ENCODE results near the gene TTC31.
"Not testable (repeated sequence)": the region's sequence is repeated elsewhere in the genome, so short reads cannot be mapped to it uniquely, and the experiment has no call there.

Gene TTC31

DNA sequence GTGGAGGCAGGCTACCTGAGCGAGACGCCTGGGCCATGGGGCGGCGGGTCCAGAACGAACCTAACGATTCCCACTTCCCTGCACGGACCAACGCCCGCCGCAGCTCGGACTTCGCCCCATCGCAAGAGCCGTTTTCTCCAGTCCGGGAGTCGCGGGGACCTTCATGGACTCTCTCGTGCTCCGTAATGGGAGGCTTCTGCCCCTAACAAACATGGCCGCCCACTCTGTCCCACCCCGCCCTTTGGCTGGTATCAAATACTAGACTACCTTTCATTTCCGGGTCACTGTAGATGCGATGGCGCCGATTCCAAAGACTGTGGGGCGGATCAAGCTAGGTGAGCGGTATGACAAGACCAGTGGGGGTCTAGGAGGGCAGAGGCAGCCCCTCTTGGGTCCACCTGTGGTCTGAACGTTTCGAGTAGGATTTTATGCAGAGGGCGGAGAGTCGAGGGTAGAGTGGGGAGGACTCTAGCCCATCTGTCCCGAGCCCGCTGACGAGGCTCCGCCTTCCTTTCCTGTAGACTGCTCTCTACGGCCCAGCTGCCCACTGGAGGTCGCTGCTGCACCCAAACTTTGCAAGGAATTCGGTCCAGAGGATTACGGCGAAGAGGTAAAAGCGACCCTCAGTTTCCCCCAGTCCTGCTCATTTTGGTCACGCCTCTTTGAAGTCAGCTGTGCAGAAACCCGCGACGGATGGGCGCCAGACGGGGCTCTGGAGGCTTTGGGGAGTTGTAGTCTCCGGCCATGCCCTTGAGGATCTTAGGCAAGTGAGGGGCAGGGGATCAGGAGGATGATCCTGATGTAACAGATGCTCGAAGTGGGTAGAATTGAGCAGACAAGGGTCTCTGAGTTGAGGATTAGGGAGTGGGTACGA is at the start of gene TTC31, which contains the start of gene CCDC142:
Gene TTC31, plus strand, starts transcription at position 281 of the 874 bp plus-strand sequence. Its CDS starts 15 bp downstream, at position 296.
Gene CCDC142, minus strand, starts transcription at position 198 of the 874 bp plus-strand sequence. Its CDS starts 161 bp downstream, at position 37.
- peak; percentile 94 for DNase-seq

DNA sequence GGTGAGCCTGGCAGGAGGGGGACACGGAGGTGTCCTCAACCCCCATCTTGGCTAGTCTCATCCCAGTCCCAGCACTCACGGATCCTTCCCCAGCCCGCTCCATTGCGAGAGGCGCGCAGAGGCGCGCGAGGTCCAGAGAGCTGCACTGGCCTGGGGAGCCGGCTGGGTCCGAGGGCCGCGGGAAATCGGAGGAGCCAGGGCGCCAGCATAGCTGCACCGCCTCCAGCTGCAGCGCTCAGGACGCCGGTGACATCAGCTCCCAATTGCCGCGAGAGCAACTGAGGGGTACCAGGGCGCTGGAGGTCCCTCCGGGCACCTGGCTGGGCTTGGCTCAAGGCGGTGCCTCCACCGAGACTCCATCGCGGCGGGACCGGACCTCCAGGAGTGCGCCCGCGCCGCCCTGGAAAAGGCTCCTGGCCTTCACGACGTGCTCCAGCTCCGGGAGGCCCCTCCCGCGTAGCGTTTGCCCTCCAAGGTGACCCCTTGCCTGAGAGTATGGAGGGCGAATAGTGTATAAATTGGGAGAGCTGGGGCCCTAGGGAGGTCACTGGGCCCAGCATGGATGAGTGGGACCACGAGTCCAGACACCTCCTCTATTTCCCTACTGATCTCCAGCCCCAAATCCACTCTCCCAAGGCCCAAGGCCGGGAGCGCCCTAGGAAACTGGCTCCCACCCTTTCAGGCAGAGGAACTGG is 46.6 kb upstream of the TTC31 start:
- DNase-seq = no peak

DNA sequence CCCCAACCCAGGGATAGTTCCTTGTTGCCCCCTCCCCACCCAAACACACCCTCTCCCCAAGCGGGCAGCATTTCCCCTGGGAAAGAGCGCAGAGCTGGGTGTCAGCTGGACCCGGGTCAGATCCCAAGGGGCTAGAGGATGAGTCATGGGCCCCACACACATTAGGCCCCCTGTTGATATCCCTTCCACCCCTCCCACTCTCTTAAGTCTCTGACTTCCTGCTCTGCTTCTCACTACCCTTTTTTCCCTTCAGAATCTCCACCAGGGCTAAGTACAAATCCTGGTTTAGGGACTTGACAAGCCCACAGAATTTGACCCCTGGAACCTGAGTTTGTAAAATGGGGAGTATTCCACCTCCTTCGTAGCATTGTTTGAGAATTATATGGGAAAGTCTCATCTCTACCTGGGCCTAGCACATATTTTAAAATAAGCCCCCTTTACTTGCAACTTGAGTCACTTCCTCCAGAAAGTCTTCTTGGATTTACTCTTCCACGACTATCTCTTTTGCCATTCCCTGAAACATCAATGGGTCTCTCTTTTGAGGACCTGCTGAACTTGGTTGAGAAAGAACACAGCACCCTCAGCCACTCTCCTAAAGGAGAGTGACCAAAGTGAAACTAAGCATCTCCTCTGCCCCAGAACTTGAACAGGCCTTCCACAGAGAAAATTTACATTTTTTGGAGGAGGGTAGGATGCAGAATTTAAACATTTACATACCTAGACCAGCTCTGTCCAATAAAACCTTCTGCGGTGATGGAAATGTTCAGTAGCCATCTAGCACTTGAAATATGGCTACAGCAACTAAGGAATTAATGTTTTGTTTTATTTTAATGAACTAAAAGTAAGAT is 45.8 kb upstream of the TTC31 start:
- DNase-seq = no peak

DNA sequence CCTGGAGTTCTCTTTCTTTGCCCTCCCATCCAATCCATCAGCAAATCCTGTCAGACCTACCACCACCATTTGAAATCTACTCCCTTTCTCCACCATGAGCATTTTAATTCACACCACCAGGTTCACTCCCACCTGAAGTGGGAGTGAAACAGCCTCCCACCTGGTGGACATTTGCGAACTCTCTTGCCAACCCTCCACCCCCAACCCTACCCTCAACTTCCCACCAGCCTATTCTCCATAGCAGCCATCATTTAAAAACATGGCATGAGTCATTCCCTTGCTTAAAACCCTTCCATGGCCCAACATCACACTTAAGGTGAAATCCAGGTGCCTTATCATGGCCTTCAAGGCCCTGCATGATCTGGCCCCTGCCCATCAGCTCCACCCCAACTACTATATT is 44.6 kb upstream of the TTC31 start:
- DNase-seq = no peak

DNA sequence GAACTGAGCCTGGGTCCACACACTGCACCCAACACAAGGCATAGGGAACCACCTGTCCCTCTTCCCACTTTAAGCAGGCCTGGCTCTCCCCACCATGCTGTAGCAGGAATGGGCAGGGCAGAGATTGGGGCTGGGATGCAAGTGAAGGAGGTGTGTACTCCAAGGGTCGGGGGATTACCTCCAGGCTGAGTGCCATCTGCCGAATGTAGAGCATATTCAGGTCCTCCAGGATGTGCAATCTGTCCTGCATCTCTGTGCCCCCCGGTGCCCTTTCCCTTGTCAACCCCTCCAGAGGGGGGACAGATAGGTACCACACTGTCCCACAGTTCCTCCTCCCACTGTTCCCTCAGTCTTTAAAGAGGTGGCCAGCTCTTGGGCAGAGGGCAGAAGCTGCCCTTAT is 43.5 kb upstream of the TTC31 start:
- no peak for DNase-seq

DNA sequence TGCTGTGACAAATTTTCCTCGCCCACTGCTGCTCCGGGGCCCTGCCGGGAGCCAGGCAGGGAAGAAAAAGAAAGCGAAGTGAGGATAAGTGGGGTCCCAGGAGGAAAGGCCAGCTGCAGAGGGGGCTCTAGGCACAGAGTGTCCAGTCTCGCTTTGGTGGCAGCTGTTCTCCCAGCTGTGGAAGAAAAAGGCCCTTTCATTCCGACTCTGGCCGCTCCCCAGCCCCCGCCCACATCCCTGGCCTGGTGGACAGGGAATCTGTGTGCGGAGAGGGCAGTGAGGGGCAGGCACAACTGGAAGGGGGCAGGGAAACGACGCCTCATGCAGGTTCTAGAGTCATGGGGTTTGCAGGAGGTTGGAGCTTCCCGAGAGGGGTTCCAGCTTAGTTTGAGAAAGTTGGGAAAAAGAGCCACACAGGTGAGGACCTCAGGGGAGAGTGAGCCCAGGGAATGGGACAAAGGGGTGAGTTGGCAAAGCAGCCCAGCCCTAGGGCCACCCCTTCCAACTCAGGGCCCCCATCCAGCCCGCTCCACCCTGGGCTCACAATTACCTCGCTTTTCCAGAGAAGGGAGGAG is 43.0 kb upstream of the TTC31 start:
- peak; percentile 60 for DNase-seq

DNA sequence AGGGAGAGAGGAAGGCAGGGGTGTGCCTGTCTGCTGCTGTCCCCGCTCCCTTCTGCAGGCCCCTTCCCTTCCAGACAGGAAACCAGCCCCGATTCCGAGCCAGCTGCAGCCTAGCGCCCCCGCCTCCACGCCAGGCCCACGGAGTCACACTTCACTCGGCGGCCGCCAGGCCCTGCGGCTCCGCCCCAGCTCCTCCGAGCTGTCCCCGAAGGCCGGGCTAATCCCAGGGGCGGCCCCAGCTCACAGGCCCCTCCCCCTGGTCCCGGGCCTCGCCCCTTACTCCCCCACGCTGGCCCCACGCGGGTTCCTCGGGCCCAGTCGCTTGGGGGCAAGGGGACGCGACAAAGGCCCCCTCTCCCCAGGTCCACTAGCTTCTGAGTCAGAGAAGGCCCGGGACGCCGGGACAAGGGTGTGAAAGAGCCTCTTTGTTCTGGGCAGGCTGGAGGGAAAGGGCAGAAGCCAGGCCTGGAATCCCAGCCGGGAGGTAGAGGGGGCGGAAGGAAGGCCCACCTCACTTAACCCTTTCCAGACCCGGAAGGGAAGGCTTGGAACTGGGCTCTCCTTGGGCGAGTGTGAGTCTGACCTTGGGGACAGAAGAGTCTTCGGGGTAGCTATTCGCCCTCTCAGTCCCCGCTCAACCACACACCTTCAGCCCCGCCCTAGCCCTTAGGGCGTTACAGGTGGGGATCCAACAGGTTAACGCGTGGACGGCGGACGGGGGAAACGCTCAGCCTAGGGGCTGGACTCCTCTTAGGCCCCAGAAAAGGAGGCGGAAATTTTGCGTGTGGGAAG is 42.3 kb upstream of the TTC31 start:
- DNase-seq = peak; percentile 81

DNA sequence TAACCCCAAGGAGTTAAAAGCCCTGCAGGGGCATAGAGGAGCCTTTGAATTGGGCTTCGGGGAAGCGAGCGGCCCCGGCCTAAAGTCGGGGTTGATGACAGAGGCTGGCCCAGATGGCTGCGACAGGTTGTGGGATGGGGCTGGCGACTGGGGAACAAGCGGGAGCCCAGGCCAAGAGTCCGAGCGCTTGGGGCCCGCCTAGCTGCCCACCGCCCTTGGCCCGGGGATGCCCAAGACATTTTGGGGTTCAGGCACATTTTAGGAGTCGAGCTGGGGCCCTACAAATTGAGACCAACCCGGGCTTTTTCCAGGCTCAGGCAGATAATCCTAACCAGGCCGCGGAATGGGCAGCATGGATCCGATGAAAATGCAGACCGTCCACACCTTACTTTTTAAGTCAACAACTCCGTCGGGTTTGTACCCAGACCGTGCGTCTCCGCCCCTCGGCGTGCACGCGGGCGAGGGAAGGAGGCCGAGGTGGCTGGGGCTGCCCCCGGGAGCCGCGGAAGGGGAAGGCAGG is 41.7 kb upstream of the TTC31 start:
- DNase-seq = no peak

DNA sequence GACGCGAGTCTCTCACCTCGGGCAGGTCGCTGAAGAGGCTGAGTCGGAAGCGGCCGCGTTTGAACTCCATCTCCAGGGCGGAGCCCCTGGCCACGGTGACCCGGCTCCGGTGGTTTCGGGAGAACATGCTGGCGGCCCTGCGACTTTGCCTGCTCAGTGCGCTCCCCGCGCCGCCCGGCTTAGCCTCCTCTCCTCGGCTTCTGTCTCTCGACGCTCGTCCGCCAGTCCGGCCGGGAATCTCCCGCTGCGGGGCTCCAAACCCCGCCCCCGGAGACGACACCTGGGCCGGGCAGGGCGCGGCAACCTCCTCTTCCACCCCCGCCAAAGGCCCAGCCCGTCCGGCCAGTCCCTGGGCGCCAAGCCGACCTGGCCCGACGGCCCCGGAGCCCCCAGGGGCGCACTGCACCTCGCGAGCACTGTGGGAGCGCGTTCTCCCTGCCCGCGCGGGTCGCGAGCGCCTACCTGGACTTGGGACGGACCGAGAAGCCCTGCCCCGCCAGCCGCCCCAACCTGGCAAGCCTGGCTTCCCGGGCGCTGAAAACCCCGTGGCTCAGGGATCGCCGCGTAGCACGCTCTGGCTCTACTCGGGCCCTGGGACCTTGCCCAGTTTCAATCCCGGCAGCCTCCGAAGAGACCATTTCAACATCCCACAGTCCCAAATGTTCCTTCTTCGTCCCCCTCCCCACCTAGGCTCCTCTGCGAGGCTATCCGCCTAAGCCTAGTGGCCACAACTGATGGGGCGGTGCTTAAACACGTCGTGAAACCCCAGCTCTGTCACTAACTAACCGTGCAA is 41.0 kb upstream of the TTC31 start, which contains the start of gene RTKN:
Gene RTKN, minus strand, starts transcription at position 248 of the 793 bp plus-strand sequence. Its CDS starts 121 bp downstream, at position 127.
- DNase-seq = no peak

DNA sequence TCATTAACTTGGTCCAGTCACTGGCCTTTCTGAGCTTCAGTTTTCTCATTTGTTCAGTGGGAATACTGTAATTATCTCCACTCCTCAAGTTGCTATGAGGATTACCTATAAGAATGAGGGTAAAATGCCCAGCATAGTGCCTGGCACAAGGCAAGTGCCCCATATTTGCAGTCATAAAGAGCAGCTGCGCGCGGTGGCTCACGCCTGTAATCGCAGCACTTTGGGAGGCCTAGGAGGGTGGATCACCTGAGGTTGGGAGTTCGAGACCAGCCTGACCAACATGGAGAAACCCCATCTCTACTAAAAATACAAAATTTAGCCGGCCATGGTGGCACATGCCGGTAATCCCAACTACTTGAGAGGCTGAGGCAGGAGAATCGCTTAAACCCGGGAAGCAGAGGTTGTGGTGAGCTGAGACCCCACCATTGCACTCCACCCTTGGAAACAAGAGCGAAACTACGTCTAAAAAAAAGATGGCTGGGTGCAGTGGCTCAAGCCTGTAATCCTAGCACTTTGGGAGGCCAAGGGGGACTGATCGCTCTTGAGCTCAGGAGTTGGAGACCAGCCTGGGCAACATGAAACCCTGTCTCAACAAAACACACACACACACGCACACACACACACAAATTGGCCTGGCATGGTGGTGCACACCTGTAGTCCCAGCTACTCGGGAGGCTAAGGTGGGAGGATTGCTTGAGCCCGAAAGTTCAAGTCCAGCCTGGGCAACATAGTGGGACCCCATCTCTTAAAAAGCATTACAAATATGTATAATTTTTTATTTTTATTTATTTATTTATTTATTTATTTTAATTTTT is 40.2 kb upstream of the TTC31 start:
- DNase-seq = not testable (repeated sequence)

DNA sequence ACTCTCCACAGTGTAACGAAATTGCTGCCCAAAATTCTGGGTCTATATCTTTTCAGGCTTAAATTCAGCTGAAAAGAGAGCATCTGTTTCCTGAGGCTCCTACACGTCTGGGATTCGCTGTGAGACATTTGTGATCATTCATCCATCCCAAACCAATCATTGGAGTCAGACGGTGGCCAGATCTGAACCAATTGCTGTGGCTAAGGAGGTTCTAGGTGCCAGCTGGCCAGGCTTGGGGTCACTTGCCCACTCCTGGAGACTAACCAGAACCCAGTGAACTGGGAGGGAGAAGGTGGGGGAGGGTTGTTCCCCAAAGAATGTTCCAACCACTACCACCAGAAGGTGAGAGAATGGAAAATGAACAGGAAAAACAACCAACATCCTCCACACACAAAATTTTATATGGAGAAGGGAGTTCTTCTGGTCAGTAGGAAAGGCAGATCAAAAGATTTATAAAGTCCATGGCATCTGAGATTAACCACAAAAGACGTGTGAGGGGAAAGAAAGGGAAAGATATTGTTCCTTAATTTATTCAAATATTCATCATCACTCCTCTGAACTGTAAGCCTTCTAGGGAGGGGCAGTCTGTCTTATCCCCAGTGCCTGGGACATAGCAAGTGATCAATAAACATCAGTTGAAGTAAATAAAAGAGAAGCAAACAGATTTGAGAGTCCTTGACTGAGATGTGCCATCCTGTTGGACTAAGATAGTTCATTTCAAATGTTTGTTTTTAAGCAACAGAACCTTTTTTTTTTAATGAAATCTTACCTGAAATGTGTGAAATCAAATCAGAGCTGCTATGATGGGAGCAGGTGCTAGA is 38.2 kb upstream of the TTC31 start:
- DNase-seq = no peak

DNA sequence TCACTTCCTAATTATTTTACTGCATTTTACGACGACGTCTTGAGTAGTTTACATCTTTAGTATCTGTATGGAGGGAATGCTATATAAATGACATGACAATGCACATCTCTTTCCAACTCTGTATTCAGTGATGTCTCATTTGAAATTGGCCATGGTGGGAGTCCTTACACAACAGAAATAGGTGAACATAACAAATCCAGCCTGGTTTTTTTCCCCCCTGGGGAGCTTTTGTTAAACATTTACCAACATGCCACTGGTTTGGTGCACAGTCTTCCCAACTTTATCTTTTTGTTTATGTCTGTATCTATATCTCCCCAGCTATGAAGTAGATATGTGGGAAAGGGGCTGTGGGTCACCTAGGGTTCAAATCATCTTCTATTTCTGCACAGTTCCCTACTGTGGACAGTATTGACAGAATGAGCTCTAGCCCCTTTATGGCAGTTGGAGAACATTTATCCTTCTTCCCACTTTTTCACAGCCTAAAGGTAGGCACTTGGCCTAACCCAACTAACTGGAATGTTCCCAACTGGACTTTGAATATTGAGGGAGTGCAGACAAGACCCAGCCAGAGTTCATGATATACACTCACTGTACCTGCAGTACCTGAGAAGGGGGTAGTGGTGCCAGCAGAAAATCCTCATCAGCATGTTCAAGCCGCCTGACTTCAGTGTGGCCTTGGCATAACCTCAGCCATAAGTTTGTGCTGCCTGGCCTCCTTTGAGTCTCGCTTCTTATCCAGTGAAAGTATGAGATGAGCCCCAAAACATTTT is 35.5 kb upstream of the TTC31 start:
- no peak for DNase-seq

DNA sequence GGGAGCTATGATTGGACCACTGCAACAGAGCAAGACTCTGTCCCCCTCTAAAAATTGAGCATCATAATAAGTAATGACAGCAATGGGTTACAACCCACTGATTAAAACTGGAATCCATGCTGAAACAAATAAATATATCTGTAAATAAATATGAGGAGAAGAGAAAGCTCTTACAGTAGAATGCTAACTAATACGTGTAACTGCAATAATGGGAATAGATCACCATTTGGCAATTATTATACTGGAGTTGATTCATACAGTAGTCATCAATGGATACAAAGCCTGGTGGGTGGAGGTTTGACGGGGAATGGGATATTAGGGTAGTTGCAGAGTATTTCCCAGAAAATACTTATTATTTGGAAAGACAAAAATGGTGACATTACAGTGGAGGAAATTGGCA is 34.1 kb upstream of the TTC31 start:
- DNase-seq = no peak

DNA sequence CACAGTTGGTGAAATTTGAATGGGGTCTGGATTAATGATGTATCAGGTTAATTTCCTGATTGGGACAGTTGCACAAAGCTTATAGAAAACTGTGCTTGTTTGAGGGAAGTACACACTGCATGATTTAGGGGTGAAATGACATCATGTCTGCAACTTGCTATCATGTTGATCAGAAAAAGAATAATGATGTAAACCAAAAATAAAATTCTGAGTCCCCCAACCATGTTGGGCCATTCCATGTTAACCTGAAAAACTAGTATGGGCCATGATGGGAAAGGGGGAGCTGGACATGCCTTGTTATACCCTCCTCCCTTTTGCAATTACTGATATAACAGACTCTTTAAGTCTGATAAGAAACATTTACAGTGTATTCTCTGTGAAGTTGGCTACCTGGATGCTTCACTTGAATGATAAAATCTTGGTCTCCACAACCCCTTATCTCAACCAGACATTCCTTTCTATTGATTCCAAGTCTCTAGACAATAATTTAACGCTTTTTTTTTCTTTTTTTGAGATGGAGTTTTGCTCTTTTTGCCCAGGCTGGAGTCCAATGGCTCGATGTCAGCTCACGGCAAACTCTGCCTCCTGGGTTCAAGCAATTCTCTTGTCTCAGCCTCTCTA is 32.2 kb upstream of the TTC31 start:
- no peak for DNase-seq

DNA sequence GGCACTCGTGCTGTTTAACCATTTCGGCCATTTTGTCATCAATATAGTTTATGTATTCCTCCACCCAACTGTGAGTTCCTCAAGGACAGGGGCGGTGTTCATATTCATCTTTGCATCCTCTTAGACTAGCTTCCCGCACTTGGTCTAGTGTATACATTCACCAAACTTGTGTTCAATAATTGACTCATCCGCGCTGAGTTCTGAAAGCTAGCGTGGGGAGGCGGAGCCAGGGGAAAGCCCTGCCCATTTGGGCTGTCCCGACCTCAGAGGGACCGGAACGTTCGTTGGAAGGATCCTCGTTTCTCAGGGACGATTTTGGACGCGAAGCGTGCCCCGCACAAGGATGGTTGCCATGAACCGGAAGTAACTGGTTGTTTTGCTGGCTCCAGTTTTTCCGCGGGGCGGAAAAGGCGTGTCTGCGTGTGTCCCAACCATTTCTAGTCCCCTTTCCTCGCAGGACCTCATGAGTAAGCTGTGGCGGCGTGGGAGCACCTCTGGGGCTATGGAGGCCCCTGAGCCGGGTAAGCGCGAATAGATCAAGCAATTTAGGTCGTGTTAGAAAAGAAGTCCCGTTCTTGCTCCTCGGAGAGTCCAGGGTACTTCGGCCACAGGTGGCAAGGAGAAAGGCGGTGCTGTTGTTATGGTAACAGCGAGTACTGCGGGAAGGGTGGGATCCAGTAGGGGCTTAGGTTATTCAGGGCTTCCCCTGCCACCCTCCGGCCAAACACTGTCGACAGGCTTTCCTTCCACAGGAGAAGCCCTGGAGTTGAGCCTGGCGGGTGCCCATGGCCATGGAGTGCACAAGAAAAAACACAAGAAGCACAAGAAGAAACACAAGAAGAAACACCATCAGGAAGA is 28.0 kb upstream of the TTC31 start, which contains the start of gene INO80B:
Gene INO80B, plus strand, starts transcription at position 434 of the 858 bp plus-strand sequence. Its CDS starts 30 bp downstream, at position 464.
- peak; percentile 98 for DNase-seq

DNA sequence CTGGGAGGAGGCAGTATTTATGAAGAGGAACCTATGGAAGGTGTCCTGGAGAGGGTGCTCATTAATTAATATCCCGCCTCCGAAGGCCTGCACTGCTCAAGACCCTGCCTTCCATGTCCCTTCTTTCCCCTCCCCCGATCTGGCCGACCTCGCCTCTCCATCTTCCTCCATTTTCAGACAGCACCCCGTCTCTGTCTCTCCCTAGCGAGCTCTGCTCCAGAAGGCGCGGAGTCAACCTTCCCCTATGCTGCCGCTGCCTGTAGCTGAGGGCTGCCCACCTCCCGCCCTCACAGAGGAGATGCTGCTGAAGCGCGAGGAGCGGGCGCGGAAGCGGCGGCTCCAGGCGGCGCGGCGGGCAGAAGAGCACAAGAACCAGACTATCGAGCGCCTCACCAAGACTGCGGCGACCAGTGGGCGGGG is 25.7 kb upstream of the TTC31 start:
- no peak for DNase-seq
